ENCODE measurements around the gene PLK2. TPM values are rescaled to one million over a fixed set of nuclear protein-coding genes. Genes with fewer than 3 reads are reported as not detected.

PLK2 gene
- total and polyA plus RNA-seq, 2 of the 8 experiments (the other 6 are each of a cell fraction or from before 2014, with no cell fraction given) = 5.8 to 20.6 TPM

DNA sequence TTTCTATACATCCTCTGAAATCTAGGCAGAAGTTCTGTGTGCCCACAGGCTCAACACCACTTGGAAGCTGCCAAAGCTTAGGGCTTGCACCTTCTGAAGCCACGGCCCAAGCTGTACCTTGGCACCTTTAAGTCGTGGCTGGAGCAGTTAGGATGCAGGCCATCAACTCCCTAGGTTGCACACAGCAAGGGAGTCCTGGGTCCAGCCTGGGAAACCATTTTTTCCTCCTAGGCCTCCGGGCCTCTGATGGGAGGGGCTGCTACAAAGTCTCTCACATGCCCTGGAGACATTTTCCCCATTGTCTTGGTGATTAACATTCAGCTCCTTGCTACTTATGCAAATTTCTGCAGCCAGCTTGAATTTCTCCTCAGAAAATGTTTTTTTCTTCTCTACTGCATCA lies 15.5 kb upstream of the PLK2 start:
- 85% methylated on average over 3 of the region's 3 CpGs; no CpG with 5 or more reads in 1 of the 2 experiments for WGBS, 2 experiments (ENCODE audit: extremely low coverage in 1 of 2, insufficient coverage in 1 of 2, insufficient read length in 1 of 2, insufficient replicate concordance in 2 of 2, low coverage in 1 of 2, low lambda C conversion rate in 2 of 2, missing lambda C conversion rate in 1 of 2)
- no peak overlapping the region for H3K27ac ChIP-seq (ENCODE audit: low read depth, low read length)
- H2BK20ac ChIP-seq (ENCODE audit: low read length) = no peak overlapping the region
- TF ChIP-seq POLR2A (IDR thresholded peaks at IDR 0.05; ENCODE audit: control extremely low read depth in 1 of 2, low read depth in 2 of 2, low read length in 2 of 2) (no peak), BRCA1 (IDR thresholded peaks at IDR 0.05; ENCODE audit: low read depth, low read length) (no peak), RNF2 (IDR thresholded peaks at IDR 0.05; ENCODE audit: borderline replicate concordance, low read depth, low read length, missing control alignments, poor library complexity, severe bottlenecking) (no peak), CEBPB (IDR thresholded peaks at IDR 0.05; ENCODE audit: low read depth, low read length) (no peak), RBBP5 (IDR thresholded peaks at IDR 0.05; ENCODE audit: borderline replicate concordance, low read depth, low read length) (no peak), MAFK (IDR thresholded peaks at IDR 0.05; ENCODE audit: low read depth, low read length) (no peak), GTF2F1 (IDR thresholded peaks at IDR 0.05; ENCODE audit: borderline replicate concordance, low read depth, low read length) (no peak), SP1 (IDR thresholded peaks at IDR 0.05; ENCODE audit: low read depth, low read length) (no peak), TCF12 (IDR thresholded peaks at IDR 0.05; ENCODE audit: low read depth, low read length) (no peak), EGR1 (IDR thresholded peaks at IDR 0.05; ENCODE audit: borderline replicate concordance, low read depth, low read length) (no peak), TEAD4 (IDR thresholded peaks at IDR 0.05; ENCODE audit: low read depth, low read length) (no peak), ASH2L (IDR thresholded peaks at IDR 0.05; ENCODE audit: low read length) (no peak)
- H2BK5ac ChIP-seq (ENCODE audit: low read depth, low read length) = no peak overlapping the region
- DNase-seq (ENCODE audit: low read depth in 1 of 2, low spot score in 2 of 2) (no peak), FAIRE-seq (no peak)
- H3K36me3 ChIP-seq (ENCODE audit: control insufficient read depth in 2 of 4, insufficient read depth in 4 of 4, low read length in 3 of 4) = peaks cover 0 to 3% (median 0%) of the 10 kb centered on the region in 4 experiments; a peak in 1 of 8 replicates
- H2BK120ac ChIP-seq (replicated peaks; ENCODE audit: low read depth, low read length) = no peak overlapping the region
- H3K23me2 ChIP-seq (ENCODE audit: low read depth, low read length) = no peaks in the 10 kb centered on the region
- H2BK15ac ChIP-seq (ENCODE audit: low read length) = no peak overlapping the region
- no peaks in the 10 kb centered on the region for H3K27me3 ChIP-seq (replicated peaks in 1 of 4; ENCODE audit: control insufficient read depth in 3 of 4, extremely low read depth in 1 of 4, insufficient read depth in 3 of 4, low read length in 3 of 4)
- H3K4me1 ChIP-seq (replicated peaks in 1 of 4; ENCODE audit: control insufficient read depth in 3 of 4, insufficient read depth in 4 of 4, low read length in 3 of 4) = no peaks in the 10 kb centered on the region
- H3K18ac ChIP-seq (ENCODE audit: extremely low read depth, low read length) = no peak overlapping the region
- no peak overlapping the region for H2BK12ac ChIP-seq (ENCODE audit: low read depth, low read length)
- no peak overlapping the region for H4K5ac ChIP-seq (ENCODE audit: insufficient read length, low read depth, low read length)
- H3K4me3 ChIP-seq (ENCODE audit: extremely low read depth in 1 of 4, insufficient read depth in 2 of 4, low read depth in 3 of 4, low read length in 4 of 4) = no peak overlapping the region
- H3K14ac ChIP-seq (ENCODE audit: insufficient read length) = no peak overlapping the region
- no peak overlapping the region for H3K56ac ChIP-seq (replicated peaks; ENCODE audit: insufficient read length, low read depth, low read length)
- no peaks in the 10 kb centered on the region for H4K20me1 ChIP-seq (replicated peaks in 1 of 2; ENCODE audit: control insufficient read depth in 1 of 2, insufficient read depth in 2 of 2, low read length in 2 of 2)
- H2AK5ac ChIP-seq (ENCODE audit: low read depth, low read length) = no peak overlapping the region
- no peak overlapping the region for H3K23ac ChIP-seq (ENCODE audit: insufficient read length)
- no peaks in the 10 kb centered on the region for H3K79me2 ChIP-seq (ENCODE audit: control insufficient read depth in 1 of 2, insufficient read depth in 2 of 2, low read length in 2 of 2)
- H2AFZ ChIP-seq (ENCODE audit: low read length) = no peak overlapping the region
- POLR2A ChIA-PET (ENCODE audit: partially characterized antibody) = no interaction called here
- H3K9me3 ChIP-seq (ENCODE audit: insufficient read depth in 2 of 2, low read depth in 1 of 2, low read length in 1 of 2) = peaks cover 16 to 17% of the 10 kb centered on the region in 2 experiments
- no peak overlapping the region for H3K4ac ChIP-seq (replicated peaks; ENCODE audit: insufficient read length, low read depth, low read length)
- CTCF ChIA-PET (ENCODE audit: partially characterized antibody) = interaction anchor here (1.1 to 1.5 kb wide), 3 partner anchors 8 to 373 kb away, joined by 3 to 5 read pairs (median 3); no protein-coding TSS in a partner anchor
- no peak overlapping the region for H3K4me2 ChIP-seq (ENCODE audit: insufficient read depth in 1 of 2, low read depth in 2 of 2, low read length in 2 of 2)
- H3K79me1 ChIP-seq (ENCODE audit: low read depth, low read length) = no peaks in the 10 kb centered on the region
- H4K8ac ChIP-seq (ENCODE audit: extremely low read depth, insufficient read depth, low read length) = no peak overlapping the region
- H3K9ac ChIP-seq (replicated peaks in 1 of 4; ENCODE audit: extremely low read depth in 1 of 4, low read depth in 3 of 4, low read length in 3 of 4) = no peak overlapping the region
- no peak overlapping the region for H4K91ac ChIP-seq (replicated peaks; ENCODE audit: insufficient read length, low read length)
